ENCODE data around the gene RILPL1. TPM values are rescaled to one million over a fixed set of nuclear protein-coding genes. Genes with fewer than 3 reads are reported as not detected.
"Not testable (repeated sequence)": the region's sequence is repeated elsewhere in the genome, so short reads cannot be mapped to it uniquely, and the experiment has no call there.

RILPL1 gene
- total RNA-seq, 3 donors from 2014 or later: 2.5 to 17.8 (median 3.0) TPM

DNA sequence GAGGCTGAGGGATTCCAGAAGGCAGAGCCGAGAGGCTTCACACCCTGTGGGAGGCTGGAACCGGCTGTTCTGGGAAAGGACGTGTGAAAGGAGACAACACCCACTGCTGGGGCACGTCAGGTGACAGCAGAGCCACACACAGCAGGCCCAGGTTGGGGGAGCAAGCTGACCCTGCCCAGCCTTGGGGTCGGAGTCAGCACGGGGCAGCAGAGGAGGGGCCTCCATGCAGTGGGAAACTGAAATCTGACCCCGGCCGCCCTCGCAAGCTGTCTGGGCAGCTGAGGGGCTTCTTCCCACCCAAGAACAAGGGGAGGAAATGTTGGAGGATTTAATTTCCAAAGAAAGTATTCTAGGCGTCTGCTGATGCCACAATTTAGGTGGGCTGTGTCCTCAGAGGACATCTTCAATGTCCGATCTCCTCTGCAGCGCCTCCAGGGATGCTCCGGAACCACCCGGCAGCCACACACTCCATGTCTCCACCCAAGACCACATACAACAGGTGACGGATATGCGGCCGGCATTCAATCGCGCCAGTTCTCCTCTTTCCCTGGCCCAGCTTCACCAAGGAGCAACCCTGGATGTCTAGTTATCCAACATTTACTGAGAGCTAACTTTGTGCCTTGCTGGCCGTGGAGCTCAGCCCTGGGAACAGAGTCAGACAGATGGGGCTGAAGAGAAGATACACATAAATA is 44.8 kb downstream of the RILPL1 start:
- Histone ChIP-seq H3K36me3 (ENCODE audit: low read depth) (no peaks in the 10 kb centered on the region), H3K9me3 (no peaks in the 10 kb centered on the region), H3K4me3 (no peak overlapping the region), H3K4me1 (ENCODE audit: low read depth) (no peaks in the 10 kb centered on the region)
- intact Hi-C loops (cut with DNase I, micrococcal nuclease): no loop called here
- DNase-seq (no peak), ATAC-seq (no peak)
- TF ChIP-seq, protein P1, sequence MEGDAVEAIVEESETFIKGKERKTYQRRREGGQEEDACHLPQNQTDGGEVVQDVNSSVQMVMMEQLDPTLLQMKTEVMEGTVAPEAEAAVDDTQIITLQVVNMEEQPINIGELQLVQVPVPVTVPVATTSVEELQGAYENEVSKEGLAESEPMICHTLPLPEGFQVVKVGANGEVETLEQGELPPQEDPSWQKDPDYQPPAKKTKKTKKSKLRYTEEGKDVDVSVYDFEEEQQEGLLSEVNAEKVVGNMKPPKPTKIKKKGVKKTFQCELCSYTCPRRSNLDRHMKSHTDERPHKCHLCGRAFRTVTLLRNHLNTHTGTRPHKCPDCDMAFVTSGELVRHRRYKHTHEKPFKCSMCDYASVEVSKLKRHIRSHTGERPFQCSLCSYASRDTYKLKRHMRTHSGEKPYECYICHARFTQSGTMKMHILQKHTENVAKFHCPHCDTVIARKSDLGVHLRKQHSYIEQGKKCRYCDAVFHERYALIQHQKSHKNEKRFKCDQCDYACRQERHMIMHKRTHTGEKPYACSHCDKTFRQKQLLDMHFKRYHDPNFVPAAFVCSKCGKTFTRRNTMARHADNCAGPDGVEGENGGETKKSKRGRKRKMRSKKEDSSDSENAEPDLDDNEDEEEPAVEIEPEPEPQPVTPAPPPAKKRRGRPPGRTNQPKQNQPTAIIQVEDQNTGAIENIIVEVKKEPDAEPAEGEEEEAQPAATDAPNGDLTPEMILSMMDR (IDR thresholded peaks at IDR 0.05): no peak

DNA sequence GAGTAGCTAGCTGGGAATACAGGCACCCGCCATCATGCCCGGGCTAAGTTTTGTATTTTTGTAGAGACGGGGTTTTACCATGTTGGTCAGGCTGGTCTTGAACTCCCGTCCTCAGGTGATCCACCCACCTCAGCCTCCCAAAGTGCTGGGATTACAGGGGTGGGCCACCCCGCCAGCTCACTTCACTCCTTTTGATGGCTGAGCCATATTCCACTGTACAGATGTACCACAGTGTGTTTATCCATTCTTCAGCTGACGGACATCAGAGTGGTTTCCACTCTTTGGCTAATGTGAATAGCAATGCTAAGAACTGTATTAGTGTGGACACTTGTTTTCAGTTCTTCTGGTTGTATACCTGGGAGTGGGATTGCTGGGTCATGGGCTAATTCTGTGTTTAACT is 46.1 kb downstream of the RILPL1 start:
- no peak for DNase-seq
- TF ChIP-seq, protein P1 (IDR thresholded peaks at IDR 0.05): no peak
- intact Hi-C loops (cut with DNase I, micrococcal nuclease): no loop called here

DNA sequence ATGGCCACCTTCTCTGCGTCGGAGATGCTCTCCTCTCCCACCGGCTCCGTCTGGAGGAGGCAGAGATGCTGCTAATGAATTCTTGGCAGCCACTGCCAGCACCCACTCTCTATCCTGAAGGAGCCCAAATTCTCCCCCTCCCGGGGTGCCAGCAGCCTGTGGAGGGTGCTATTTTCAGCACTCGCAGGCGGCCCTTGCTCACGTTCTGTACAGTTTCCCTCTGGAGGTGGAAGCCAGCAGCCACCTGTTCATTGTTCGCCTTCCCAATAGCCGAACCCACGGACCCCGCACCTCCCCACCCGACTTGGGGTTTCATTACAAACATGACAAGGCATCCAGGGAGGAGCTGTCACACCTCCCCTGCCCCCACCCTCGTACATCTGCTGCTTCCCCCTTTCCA is 47.8 kb downstream of the RILPL1 start:
- no peak for ATAC-seq

More for the DNA sequence above, 46.1 kb downstream of the RILPL1 start:
- H3K4me3 ChIP-seq: no peak overlapping the region
- no peaks in the 10 kb centered on the region for H3K9me3 ChIP-seq
- H3K36me3 ChIP-seq (ENCODE audit: low read depth): no peaks in the 10 kb centered on the region
- no peaks in the 10 kb centered on the region for H3K4me1 ChIP-seq (ENCODE audit: low read depth)
- no peak for ATAC-seq

DNA sequence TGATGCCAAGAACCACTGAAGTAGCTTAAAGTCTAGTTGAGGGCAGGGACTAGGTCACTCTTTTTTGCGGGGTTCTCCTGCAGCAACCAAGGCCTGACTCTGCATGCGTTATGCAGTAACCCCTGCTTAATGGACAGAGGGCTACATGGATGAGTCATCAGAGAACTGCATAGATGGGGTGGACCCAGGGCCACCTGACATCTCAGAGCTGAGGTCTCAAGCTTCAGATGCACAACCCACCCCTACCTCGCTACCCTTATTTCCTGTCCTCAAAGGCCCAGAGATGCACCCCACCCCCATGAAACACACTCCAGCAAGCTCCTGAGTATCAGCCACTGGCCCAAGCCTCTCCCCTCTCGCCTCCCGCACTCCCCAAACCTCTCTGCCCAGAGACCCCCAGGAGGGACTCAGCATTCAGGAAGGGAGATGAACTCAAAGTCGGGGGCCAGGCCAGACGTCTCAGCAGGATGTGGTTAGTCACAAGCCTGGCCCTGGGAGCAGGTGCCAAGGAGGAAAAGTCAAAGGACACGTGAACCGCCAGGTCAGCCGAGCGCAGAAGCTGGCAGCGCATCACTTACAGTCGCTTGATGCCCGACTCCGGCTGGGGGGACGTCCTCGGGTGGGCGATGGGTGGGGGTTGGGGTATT is 49.8 kb downstream of the RILPL1 start:
- Histone ChIP-seq H3K4me3 (no peak overlapping the region), H3K9me3 (no peaks in the 10 kb centered on the region), H3K4me1 (ENCODE audit: low read depth) (no peaks in the 10 kb centered on the region), H3K36me3 (ENCODE audit: low read depth) (no peaks in the 10 kb centered on the region)
- ATAC-seq (no peak), DNase-seq (no peak)
- TF ChIP-seq, protein P1 (IDR thresholded peaks at IDR 0.05): no peak
- intact Hi-C loops (cut with DNase I, micrococcal nuclease): no loop called here

More for the DNA sequence above, 47.8 kb downstream of the RILPL1 start:
- no peak for DNase-seq
- TF ChIP-seq, protein P1 (IDR thresholded peaks at IDR 0.05): no peak
- H3K36me3 ChIP-seq (ENCODE audit: low read depth): no peaks in the 10 kb centered on the region
- intact Hi-C loops (cut with DNase I, micrococcal nuclease): no loop called here
- no peaks in the 10 kb centered on the region for H3K9me3 ChIP-seq
- H3K4me3 ChIP-seq: no peak overlapping the region
- H3K4me1 ChIP-seq (ENCODE audit: low read depth): no peaks in the 10 kb centered on the region

DNA sequence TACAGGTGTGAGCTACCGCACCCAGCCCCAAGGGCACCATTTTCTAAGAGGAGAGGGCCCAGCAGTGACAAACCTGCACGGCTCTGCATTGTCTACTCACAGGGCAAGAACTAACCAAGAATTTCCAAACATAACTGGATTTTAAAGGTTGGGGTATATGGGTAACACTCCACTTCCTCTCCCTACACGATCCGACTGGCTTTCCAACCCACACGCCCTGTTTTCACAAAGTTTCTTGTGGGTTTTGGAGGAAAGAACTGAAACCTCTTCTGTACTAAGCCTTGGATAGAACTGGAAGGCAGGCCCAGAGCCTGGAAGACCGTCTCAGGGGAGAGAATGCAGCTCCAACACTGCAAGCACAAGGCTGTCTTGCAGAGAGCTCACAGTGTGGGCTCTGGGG is 50.6 kb downstream of the RILPL1 start:
- Histone ChIP-seq H3K36me3 (ENCODE audit: low read depth) (no peaks in the 10 kb centered on the region), H3K4me3 (no peak overlapping the region), H3K9me3 (no peaks in the 10 kb centered on the region), H3K4me1 (ENCODE audit: low read depth) (no peaks in the 10 kb centered on the region)
- DNase-seq (no peak), ATAC-seq (no peak)
- TF ChIP-seq, protein P1 (IDR thresholded peaks at IDR 0.05): no peak
- intact Hi-C loops (cut with DNase I, micrococcal nuclease): no loop called here

DNA sequence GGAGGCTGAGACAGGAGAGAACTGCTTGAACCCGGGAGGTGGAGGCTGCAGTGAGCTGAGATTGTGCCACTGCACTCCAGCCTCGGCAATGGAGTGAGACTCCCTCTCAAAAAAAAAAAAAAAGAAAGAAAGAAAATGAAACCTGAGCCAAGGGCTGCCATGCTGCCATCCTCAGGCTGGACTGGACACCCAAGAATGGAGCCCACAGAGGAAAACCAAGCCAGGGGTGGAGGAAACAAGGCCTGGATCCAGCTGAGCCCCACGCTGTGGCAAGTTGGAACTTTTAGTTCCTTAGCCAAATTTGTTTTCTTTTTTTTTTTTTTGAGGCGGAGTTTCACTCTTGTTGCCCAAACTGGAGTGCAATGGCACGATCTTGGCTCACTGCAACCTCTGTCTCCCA is 52.3 kb downstream of the RILPL1 start:
- DNase-seq; H3K9me3 ChIP-seq; intact Hi-C loops (cut with DNase I, micrococcal nuclease); H3K4me1 ChIP-seq (ENCODE audit: low read depth); ATAC-seq; H3K36me3 ChIP-seq (ENCODE audit: low read depth); H3K4me3 ChIP-seq: not testable (repeated sequence)

Data from mucosa of descending colon (tissue), 3 donors.